Hindlimb muscle (tissue), 1 donor: Measurements from ENCODE around the gene PLCG1. TPM values are rescaled to one million over a fixed set of nuclear protein-coding genes. Genes with fewer than 3 reads are reported as not detected.
A peak's percentile ranks its signal among the peaks of the same experiment; 100 is the strongest.
"Not testable (repeated sequence)": the region's sequence is repeated elsewhere in the genome, so short reads cannot be mapped to it uniquely, and the experiment has no call there.

Experiments used
- DNase-seq: peaks from one replicate; pipeline ENCODE4 v3.0.0-alpha.2; 2013
- polyA plus RNA-seq: library from polyadenylated mRNA; unstranded; fragments of 120-200 nt; gene quantifications from one replicate; pipeline ENCODE4 v1.2.1, GENCODE V29; 2013; ENCODE audit not compliant: insufficient read length

The PLCG1 gene
- polyA plus RNA-seq, 1 donor, result 88.7 TPM

GRCh38 chr20:41125530-41126457, 11.5 kb upstream of the PLCG1 start:
- no peak for DNase-seq

DNA sequence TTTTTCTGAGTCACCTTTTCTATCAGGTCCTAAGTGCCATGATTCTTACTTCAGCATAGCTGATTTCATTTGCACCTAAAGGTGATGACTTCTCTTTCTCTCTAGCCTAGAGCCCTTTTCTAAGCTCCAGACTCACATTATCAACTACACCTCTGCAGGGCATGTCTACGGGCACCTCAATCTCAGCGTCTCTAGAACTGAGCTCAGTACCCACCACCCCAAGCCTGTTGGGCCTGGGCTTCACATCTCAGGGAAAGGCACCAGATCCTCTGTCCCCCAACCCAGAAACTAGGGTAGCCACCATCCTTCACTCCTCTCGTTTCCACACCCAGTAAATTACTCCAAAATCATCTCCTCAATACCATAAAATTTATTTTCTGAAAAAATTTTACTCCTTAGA, 10.6 kb upstream of the PLCG1 start:
- DNase-seq, result no peak

DNA sequence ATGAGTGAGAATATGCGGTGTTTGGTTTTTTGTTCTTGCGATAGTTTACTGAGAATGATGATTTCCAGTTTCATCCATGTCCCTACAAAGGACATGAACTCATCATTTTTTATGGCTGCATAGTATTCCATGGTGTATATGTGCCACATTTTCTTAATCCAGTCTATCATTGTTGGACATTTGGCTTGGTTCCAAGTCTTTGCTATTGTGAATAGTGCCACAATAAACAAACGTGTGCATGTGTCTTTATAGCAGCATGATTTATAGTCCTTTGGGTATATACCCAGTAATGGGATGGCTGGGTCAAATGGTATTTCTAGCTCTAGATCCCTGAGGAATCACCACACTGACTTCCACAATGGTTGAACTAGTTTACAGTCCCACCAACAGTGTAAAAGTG, 9.0 kb upstream of the PLCG1 start:
- not testable (repeated sequence) for DNase-seq

DNA sequence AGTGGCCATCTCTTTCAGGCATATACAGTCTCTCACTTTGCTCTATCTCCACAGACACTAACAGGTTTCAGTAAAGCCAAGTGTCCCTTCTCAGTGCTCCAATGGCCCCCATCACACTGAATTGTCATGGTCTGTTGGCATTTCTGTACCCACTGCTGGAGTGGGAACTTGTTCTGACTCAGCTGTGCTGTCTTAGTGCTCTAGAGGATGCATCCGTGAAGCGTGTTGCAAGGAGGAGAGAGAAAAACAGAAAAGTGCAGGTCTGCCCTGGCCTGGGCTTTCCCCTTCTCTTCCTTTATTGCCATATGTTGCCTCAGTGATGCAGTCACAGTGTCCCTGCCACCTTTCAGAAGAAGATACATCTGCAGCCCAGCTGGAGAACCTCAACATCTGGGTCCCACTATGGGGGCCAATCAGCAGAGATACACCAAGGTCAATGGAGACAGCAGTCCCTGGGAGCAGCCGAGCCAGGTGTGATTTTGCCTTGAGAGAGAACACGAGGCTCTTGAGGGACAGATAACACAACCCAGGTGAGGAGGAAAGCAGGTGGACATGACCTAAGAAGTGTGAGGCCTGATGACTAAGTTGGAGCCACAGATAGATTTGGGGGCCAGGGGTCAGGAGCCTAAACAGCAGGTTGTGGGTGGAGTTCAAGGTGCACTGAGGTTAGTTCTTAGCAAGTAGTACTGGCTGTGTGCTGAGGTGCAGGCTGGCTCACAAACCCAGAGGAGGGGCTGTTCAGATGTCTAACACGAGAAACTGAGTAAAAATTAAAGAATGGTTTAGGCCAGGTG, 5.6 kb upstream of the PLCG1 start:
- no peak for DNase-seq

- DNase-seq, result not testable (repeated sequence)
These were observed 5.0 kb upstream of the PLCG1 start for GRCh38 chr20:41132388-41132775.

DNA sequence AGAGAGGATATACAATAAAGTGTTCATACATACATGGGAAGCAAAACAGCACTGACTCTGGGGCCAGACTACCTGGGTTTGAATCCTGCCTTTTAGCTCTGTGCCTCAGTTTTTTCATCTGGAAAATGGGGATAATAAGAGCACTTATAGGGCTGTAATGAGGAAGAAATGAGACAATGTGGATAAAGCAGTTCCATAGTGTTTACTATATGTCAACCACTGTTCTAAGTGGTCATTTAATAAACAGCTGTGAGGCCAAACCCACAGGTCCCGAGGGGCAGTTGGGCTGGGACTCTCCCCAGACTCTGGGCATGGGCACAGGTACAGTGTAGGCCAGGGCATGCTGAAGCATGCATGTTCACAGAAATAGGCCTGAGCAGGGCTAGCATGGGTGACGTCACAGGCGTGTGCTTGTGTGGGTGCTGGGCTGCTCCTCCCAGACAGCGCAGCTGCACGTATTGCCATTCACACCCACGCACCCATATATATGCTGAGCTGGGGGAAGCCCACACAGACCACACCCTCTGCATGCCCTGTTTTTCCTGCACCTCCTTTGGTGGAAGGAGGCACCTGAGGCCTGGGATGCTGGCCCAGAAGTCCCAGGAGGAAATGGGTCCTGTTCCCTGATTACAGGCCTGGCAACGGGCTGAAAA, 3.5 kb upstream of the PLCG1 start:
- no peak for DNase-seq

GRCh38 chr20:41134362-41135186, 2.8 kb upstream of the PLCG1 start:
- DNase-seq, result no peak

DNA sequence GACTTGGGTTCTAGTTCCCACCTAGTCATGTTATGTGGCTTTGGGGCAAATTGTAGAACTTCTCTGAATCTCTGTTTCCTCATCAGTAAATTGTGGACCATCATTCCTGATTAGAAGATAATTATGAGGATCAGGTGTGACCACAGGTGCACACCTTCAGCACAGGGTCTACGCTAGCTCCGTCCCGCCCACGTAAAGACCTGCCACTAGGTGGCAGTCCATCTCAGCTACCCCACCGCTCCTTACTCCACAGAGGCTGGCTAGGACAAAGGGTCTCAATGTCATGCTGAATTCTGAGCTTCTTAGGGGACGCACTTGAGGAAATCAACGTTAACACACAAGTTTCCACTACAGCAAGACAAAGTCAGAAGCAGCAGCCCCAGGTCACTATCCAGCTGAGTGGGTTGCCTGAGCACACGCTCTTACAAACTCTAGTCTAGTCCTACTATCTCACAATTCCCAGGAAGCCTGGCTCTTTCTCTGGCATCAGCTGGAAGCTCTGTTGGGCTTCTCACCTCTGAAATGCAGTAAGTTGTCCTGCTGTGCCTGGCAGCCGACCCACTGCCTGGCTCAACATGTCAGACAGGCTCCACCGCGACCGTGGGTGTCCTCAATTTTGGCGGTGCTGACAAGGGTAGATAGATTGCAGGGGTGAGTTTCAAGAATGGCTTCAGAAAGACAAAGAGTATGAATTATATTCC, 2.0 kb upstream of the PLCG1 start:
- no peak for DNase-seq

GRCh38 chr20:41135888-41136679, 1.3 kb upstream of the PLCG1 start:
- DNase-seq, result no peak

DNA sequence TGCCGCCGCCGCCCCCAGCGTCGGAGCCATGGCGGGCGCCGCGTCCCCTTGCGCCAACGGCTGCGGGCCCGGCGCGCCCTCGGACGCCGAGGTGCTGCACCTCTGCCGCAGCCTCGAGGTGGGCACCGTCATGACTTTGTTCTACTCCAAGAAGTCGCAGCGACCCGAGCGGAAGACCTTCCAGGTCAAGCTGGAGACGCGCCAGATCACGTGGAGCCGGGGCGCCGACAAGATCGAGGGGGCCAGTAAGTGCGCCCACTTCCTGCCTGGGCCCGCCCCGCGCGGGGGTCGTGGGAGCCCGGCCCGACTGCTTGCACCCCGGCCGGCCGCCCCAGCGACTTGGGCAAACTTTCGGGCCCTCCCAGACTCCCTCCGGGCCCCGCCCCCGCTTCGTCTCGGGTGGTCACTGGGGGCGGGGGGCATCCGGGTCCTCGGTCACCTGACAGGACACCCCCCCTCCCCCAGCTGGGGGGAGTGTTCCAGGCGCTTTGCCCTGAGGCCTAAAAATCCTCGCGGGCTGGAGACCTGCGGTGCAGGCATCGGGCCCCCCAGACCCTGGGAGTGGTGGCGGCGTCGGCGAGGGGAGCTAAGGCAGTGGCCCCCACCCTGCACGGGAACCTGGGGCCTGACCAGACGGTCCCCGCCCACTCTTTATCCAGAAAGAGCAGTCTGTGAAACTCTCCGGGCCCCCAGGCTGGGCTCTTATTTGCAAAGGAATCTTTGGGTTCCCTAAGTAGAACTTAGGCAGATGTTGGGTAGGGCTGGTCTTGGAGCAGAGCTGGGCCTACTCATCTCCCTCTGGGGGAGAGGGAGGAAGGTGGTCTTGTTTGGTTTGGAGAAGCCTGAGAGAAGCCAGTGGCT, 501 bp downstream of the PLCG1 start:
- DNase-seq, result peak; percentile 88

- DNase-seq, result no peak
These were observed 1.3 kb downstream of the PLCG1 start for GRCh38 chr20:41138475-41139226.

DNA sequence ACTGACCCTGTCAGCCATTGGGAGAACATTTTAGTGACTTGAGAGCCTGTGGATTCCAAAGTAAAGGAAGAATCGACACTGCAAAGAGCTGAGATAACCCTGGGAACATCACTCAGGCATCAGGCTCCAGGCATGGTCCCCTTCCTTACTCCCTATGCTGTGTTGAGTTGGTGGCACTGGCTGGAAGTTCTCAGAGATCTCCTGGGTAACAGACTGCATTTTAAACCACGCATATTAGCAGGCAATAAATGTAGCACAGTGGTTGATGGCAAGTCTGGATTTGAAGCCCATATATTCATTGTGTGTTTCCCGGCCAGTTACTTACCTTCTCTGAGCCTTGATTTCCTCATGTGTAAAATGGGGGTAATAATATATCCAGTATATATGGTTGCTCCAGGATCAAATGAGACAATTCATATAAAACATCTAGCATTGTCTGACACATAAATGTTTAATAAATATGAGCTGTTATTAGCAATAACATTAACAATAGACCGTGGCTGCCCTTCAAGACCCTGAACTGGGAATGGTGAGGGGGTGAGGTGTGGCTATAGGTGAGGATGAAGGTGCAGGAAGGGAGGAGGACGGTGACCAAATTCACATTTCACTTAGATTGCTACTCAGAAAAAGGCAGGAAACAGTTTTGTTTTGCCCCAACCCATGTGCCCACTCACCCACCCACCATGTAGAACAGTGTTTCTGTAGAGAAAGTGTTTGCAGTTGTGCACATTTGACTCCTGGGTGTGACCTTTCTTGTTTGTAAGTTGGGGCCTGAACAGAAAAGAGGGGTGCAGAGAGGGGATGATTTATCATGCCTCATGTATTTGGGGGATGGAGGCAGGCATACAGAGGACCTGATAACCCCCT, 2.1 kb downstream of the PLCG1 start:
- DNase-seq, result no peak

DNA sequence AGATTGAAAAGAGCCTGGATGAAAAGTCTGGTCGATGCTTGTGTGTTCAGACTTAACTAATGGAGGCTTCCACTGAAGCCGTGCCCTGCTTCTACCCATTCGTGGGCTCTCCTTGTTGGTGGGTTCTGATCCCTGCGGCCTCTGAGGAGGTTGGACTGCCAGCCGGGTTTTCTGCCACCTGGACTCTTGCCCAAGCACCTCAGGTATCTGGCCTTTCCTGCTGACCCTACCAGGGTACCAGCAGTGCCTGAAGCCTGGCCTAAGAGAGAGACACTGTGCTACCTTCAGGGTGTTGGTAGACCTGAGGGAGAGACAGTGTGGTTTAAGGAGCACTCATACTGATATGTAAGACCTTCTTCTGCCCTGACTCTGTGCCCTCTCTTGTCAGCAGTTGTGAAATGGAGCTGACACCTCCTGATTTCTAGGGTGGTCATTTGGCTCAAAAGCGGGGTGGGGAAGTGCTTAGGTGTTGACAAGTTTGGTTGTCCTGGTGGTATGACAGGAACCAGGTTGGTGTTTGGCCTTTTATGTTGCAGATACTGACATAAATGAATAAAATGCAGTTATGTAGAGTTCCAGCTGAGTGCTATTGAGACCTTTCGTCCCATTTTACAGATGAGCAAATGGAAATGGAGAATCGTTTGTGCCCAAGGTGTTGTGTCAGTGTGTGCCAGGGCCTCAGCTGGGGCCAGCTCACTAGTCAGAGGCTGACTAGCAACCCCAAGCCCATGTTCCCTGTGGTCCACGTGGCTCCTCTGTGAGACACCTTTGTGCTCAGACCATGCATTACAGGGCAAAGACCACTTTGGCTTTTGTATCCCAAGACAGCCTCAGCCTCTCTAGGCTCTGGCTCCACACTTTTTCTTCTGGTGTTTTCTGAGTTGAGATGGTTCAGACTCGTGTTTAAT, 3.1 kb downstream of the PLCG1 start:
- no peak for DNase-seq

GRCh38 chr20:41141153-41141815, 3.9 kb downstream of the PLCG1 start:
- DNase-seq, result no peak

GRCh38 chr20:41142245-41142644, 4.9 kb downstream of the PLCG1 start:
- DNase-seq, result no peak

DNA sequence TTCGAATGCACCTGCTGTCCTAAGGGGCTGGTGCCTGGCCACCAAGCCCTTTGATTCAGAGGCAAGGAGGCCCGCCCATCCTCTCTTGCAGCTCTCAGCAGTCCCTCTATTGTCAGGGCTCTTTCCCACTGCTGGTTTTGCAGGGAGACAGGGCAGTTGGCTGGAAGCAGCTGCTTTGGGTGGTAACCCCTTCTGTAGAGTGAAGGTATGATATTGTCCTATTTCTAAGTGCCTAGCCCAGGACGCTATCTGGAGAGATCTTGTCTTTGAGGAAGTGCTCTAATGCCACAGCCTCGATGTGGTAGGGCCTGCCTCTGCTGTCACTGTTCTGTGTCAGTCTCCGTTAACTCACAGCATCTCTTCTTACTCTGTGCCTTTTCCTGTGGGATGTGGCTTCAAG, 5.6 kb downstream of the PLCG1 start:
- no peak for DNase-seq
